Measurements from ENCODE around the gene MPC2. TPM values are rescaled to one million over a fixed set of nuclear protein-coding genes. Genes with fewer than 3 reads are reported as not detected.
"Not testable (repeated sequence)": the region's sequence is repeated elsewhere in the genome, so short reads cannot be mapped to it uniquely, and the experiment has no call there.

MPC2 gene
- total RNA-seq, 1 experiment from 2014 or later, result 159 TPM

- POLR2A ChIA-PET; H3K9me3 Mint-ChIP-seq (ENCODE audit: unreplicated experiment); H3K4me3 ChIP-seq (ENCODE audit: low read depth, low read length); H3K27ac Mint-ChIP-seq (ENCODE audit: unreplicated experiment); H3K9me3 ChIP-seq; H3K36me3 Mint-ChIP-seq (ENCODE audit: insufficient read depth, unreplicated experiment); H3K4me3 Mint-ChIP-seq (ENCODE audit: unreplicated experiment); H3K27me3 Mint-ChIP-seq (ENCODE audit: insufficient read depth, unreplicated experiment); CTCF ChIA-PET; H3K27me3 ChIP-seq (replicated peaks; ENCODE audit: control insufficient read depth, insufficient read depth, low read length); H3K36me3 ChIP-seq (ENCODE audit: control insufficient read depth, insufficient read depth, low read length); BruUV-seq (replicated peaks); DNase-seq: not testable (repeated sequence)
- peaks cover 42% of the 10 kb centered on the region for H3K4me1 ChIP-seq
- intact Hi-C loops (cut with micrococcal nuclease; ENCODE audit: unreplicated experiment), result loop anchor here (5.0 kb wide), 1 partner anchor 65 kb away; no protein-coding TSS in a partner anchor
- peaks cover 25% of the 10 kb centered on the region for H3K4me1 Mint-ChIP-seq (ENCODE audit: low read depth, unreplicated experiment)
Measured at GRCh38 chr1:167866739-167867414, 70.0 kb downstream of the MPC2 start.

Other genes starting within 250 kb of the MPC2 start
- gene MPZL1, start 215.1 kb downstream of the MPC2 start, total RNA-seq (2022), result 273 and 280 TPM in 2 replicates
- gene ADCY10, start 22.9 kb downstream of the MPC2 start, total RNA-seq (2022), result 1.3 and 1.7 TPM in 2 replicates
- gene DCAF6, start 389 bp downstream of the MPC2 start, total RNA-seq (2022), result 41.9 and 53.0 TPM in 2 replicates
- gene GPR161, start 199.9 kb upstream of the MPC2 start, total RNA-seq (2022), result 38.2 and 42.7 TPM in 2 replicates
- 35.7 and 38.1 TPM in 2 replicates for gene TIPRL, start 241.9 kb upstream of the MPC2 start, total RNA-seq (2022)

Measured in Caco-2 (cell line).